ENCODE measurements around the gene PXK. TPM values are rescaled to one million over a fixed set of nuclear protein-coding genes. Genes with fewer than 3 reads are reported as not detected.

The PXK gene
- polyA plus RNA-seq, 1 donor (not counting 4 experiments of a cell fraction or from before 2014, with no cell fraction given): 12.2 TPM

GRCh38 chr3:58334013-58334321 is 1.3 kb downstream of the PXK start:
- dilution Hi-C loops (cut with MboI; ENCODE audit: extremely low pct_ligation_motif_present, low sequenced_read_pairs): no loop called here
- Histone ChIP-seq H3K4me3 (ENCODE audit: control insufficient read depth in 2 of 3, extremely low read depth in 1 of 3, insufficient read depth in 2 of 3, low read depth in 1 of 3, low read length in 3 of 3) (peak overlapping the region; percentile 60 to 90 (median 86)), H3K4me1 (ENCODE audit: control insufficient read depth, extremely low read depth, insufficient read depth, low read length) (peaks cover 31% of the 10 kb centered on the region), H3K9me3 (ENCODE audit: control insufficient read depth, low read depth, low read length) (no peaks in the 10 kb centered on the region), H2AFZ (ENCODE audit: control insufficient read depth, low read length) (peak overlapping the region; percentile 5), H3K27me3 (ENCODE audit: control insufficient read depth, extremely low read depth, insufficient read depth, low read length) (no peaks in the 10 kb centered on the region), H3K27ac (ENCODE audit: control insufficient read depth, insufficient read depth, low read length) (peak overlapping the region; percentile 51), H3K79me2 (ENCODE audit: control insufficient read depth, insufficient read depth, low read length) (peaks cover 6% of the 10 kb centered on the region), H3K9me1 (ENCODE audit: control insufficient read depth, extremely low read depth, insufficient read depth, low read length) (no peaks in the 10 kb centered on the region), H3K36me3 (ENCODE audit: control insufficient read depth in 2 of 2, extremely low read depth in 1 of 2, insufficient read depth in 2 of 2, low read length in 2 of 2) (peaks cover 0 to 5% of the 10 kb centered on the region in 2 experiments), H3K9ac (ENCODE audit: control insufficient read depth, extremely low read depth, insufficient read depth, low read length) (peak overlapping the region; percentile 70), H4K20me1 (ENCODE audit: control insufficient read depth, extremely low read depth, insufficient read depth, low read length) (no peaks in the 10 kb centered on the region), H3K4me2 (ENCODE audit: control insufficient read depth, extremely low read depth, insufficient read depth, low read depth, low read length) (peak overlapping the region; percentile 97)
- TF ChIP-seq, protein P1, sequence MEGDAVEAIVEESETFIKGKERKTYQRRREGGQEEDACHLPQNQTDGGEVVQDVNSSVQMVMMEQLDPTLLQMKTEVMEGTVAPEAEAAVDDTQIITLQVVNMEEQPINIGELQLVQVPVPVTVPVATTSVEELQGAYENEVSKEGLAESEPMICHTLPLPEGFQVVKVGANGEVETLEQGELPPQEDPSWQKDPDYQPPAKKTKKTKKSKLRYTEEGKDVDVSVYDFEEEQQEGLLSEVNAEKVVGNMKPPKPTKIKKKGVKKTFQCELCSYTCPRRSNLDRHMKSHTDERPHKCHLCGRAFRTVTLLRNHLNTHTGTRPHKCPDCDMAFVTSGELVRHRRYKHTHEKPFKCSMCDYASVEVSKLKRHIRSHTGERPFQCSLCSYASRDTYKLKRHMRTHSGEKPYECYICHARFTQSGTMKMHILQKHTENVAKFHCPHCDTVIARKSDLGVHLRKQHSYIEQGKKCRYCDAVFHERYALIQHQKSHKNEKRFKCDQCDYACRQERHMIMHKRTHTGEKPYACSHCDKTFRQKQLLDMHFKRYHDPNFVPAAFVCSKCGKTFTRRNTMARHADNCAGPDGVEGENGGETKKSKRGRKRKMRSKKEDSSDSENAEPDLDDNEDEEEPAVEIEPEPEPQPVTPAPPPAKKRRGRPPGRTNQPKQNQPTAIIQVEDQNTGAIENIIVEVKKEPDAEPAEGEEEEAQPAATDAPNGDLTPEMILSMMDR (optimal IDR thresholded peaks at IDR 0.05 in 1 of 3, IDR thresholded peaks at IDR 0.05 in 1 of 3, conservative IDR thresholded peaks at IDR 0.05 in 1 of 3; ENCODE audit: extremely low read depth in 1 of 3, insufficient read depth in 2 of 3, low read length in 3 of 3): no peak
- TF ChIP-seq EZH2 (IDR thresholded peaks at IDR 0.05; ENCODE audit: low read length): no peak
- DNase-seq (ENCODE audit: low read depth, low spot score): no peak
- no peak for FAIRE-seq

GRCh38 chr3:58334506-58334884 is 1.8 kb downstream of the PXK start:
- peak overlapping the region; percentile 97 for H3K4me2 ChIP-seq (ENCODE audit: control insufficient read depth, extremely low read depth, insufficient read depth, low read depth, low read length)
- peak overlapping the region; percentile 51 for H3K27ac ChIP-seq (ENCODE audit: control insufficient read depth, insufficient read depth, low read length)
- peak overlapping the region in 2 of 3 experiments; percentile 35 to 90 for H3K4me3 ChIP-seq (ENCODE audit: control insufficient read depth in 2 of 3, extremely low read depth in 1 of 3, insufficient read depth in 2 of 3, low read depth in 1 of 3, low read length in 3 of 3)
- TF ChIP-seq, protein P1 (optimal IDR thresholded peaks at IDR 0.05 in 1 of 3, IDR thresholded peaks at IDR 0.05 in 1 of 3, conservative IDR thresholded peaks at IDR 0.05 in 1 of 3; ENCODE audit: extremely low read depth in 1 of 3, insufficient read depth in 2 of 3, low read length in 3 of 3): no peak
- TF ChIP-seq EZH2 (IDR thresholded peaks at IDR 0.05; ENCODE audit: low read length): no peak
- dilution Hi-C loops (cut with MboI; ENCODE audit: extremely low pct_ligation_motif_present, low sequenced_read_pairs): no loop called here
- H2AFZ ChIP-seq (ENCODE audit: control insufficient read depth, low read length): no peak overlapping the region
- no peaks in the 10 kb centered on the region for H3K9me1 ChIP-seq (ENCODE audit: control insufficient read depth, extremely low read depth, insufficient read depth, low read length)
- H3K9ac ChIP-seq (ENCODE audit: control insufficient read depth, extremely low read depth, insufficient read depth, low read length): peak overlapping the region; percentile 41
- no peaks in the 10 kb centered on the region for H3K9me3 ChIP-seq (ENCODE audit: control insufficient read depth, low read depth, low read length)
- H3K4me1 ChIP-seq (ENCODE audit: control insufficient read depth, extremely low read depth, insufficient read depth, low read length): peaks cover 31% of the 10 kb centered on the region
- H3K79me2 ChIP-seq (ENCODE audit: control insufficient read depth, insufficient read depth, low read length): peaks cover 6% of the 10 kb centered on the region
- DNase-seq (ENCODE audit: low read depth, low spot score) (no peak), FAIRE-seq (no peak)
- H3K36me3 ChIP-seq (ENCODE audit: control insufficient read depth in 2 of 2, extremely low read depth in 1 of 2, insufficient read depth in 2 of 2, low read length in 2 of 2): peaks cover 0 to 5% of the 10 kb centered on the region in 2 experiments
- no peaks in the 10 kb centered on the region for H3K27me3 ChIP-seq (ENCODE audit: control insufficient read depth, extremely low read depth, insufficient read depth, low read length)
- no peaks in the 10 kb centered on the region for H4K20me1 ChIP-seq (ENCODE audit: control insufficient read depth, extremely low read depth, insufficient read depth, low read length)

Measured in keratinocyte (primary cell).